ENCODE results near the gene SLC15A1.
A peak's percentile ranks its signal among the peaks of the same experiment; 100 is the strongest.

Gene SLC15A1

GRCh38 chr13:98706446-98707110, 45.9 kb downstream of the SLC15A1 start:
- no peak for DNase-seq (ENCODE audit: low read depth)

DNA sequence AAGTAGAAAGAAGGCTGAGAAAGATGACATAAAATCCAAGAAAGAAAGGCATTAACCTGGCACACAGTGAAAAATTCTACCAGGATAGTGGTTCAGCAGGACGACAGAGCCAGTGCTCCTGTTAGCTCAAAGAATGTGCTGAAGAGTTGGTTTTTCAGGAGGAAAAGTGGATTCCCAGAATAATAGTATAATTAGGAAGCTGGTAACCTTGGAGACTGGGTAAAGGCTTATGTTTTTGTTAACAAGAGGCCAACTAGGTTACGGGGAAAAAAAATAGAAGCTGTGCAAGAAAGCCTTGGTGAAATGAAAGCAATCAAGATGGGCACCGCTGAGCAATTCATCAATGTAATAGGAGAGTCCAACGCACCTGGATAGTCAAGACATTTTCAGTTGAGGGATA, 54.7 kb downstream of the SLC15A1 start:
- DNase-seq (ENCODE audit: low read depth) = no peak

- DNase-seq (ENCODE audit: low read depth) = no peak
Measured at GRCh38 chr13:98693756-98694155, 58.7 kb downstream of the SLC15A1 start.

- DNase-seq (ENCODE audit: low read depth) = no peak
Measured at GRCh38 chr13:98691360-98691759, 61.1 kb downstream of the SLC15A1 start.

- no peak for DNase-seq (ENCODE audit: low read depth)
Measured at GRCh38 chr13:98690348-98691022, 62.0 kb downstream of the SLC15A1 start.

DNA sequence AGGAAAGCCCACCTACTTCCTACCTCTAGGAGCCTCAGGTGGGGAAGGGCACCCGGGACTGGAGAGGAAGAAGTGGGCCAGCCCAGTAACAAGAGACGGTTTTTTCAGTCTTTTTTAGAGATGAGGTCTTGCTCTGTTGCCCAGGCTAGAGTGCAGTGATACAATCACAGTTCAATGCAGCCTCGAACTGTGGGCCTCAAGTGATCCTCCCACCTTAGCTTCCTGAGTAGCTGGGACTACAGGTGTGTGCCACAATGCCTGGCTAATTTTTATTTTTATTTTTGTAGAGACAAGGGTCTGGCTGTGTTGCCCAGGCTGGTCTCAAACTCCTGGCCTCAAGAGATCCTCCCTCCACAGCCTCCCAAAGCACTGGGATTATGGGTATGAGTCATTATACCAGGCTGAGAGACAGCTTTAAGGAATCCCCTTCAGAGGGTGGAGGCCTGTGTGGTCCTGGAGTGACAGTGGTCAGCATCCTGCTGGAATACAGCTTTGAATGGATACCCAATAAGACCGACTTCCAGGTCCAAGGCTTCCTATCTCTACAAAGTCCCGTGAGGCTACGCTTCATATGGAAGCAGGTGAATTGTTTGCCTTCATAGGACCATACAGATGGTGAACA, 63.0 kb downstream of the SLC15A1 start:
- DNase-seq (ENCODE audit: low read depth) = no peak

- DNase-seq (ENCODE audit: low read depth) = no peak
Measured at GRCh38 chr13:98688373-98688772, 64.1 kb downstream of the SLC15A1 start.

DNA sequence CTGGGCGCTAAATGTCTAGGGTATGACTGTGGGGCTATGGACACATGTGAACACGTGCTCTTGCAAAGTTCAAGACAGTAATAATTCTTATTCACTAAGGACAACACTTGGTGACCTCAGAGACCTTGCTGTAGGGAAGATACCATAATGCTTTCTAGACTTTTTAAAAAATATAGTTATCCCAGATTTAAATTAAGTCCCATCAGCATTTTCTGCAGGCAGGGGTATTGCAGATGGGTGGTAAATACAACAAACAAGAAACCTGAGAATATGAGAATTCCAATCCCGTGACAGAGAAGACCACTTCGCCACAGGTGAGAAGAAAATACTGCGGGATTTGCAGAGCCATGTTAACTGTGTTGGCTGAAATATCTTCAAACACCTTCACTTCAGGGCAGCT, 65.2 kb downstream of the SLC15A1 start:
- no peak for DNase-seq (ENCODE audit: low read depth)

DNA sequence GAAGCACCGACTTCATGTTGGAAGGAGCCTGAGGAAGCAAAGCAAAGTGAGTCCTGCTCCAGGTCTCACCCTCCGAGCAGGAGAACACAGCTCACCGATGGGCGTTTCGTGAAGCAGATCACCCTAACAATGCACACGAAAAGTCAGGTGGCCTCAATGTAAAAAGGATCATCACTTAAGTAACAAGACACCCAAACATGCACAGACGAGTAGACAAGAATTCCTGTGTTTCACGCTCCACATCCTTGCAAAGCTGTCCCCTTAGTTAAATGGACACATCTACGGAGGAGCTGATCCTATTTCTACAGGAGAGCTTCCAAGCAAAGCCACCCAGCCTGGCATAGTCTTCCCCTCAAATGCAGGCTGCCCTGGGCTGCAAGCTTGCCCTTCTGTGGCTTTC, 66.2 kb downstream of the SLC15A1 start:
- no peak for DNase-seq (ENCODE audit: low read depth)

GRCh38 chr13:98685146-98685545, 67.3 kb downstream of the SLC15A1 start:
- no peak for DNase-seq (ENCODE audit: low read depth)

GRCh38 chr13:98681049-98681448, 71.4 kb downstream of the SLC15A1 start:
- DNase-seq (ENCODE audit: low read depth) = no peak

DNA sequence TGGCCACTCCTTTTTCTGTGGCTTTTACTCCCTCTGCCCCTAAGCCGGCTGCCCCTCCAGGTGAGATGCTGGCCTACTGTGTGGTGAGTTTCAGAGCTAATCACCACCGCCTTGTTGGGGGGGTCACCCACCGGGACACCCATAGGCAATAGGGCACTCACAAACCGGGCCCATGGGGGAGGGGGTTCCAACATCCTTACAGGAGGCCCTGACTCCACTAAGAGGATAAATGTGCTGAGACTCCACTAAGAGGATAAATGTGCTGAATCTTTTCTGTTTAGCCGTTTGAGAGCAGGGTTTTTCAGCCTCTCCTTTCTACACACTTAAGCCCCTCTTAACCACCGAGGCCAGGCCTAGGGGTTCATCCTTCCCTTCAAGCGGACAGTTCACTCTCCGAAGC, 73.7 kb downstream of the SLC15A1 start:
- no peak for DNase-seq (ENCODE audit: low read depth)

GRCh38 chr13:98677398-98677797, 75.1 kb downstream of the SLC15A1 start:
- DNase-seq (ENCODE audit: low read depth) = no peak

DNA sequence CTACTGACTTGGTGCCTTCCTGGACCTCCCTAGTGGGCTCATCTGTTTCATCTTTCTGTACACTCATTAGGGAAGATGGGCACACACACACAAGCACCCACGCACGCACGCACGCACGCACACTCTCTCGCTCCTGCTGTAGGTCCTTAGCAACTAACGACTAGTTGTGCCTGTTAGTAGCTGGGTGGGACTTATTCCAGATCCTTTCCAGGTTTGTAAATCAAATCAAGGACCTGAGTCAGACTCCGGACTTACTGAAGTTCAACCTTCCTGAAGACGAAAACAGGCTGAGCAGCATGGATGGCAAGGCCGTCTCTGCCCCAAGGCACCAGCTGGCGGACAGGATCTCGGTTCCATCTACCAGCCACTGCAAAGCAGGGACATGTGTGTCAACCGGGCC, 76.2 kb downstream of the SLC15A1 start:
- no peak for DNase-seq (ENCODE audit: low read depth)

DNA sequence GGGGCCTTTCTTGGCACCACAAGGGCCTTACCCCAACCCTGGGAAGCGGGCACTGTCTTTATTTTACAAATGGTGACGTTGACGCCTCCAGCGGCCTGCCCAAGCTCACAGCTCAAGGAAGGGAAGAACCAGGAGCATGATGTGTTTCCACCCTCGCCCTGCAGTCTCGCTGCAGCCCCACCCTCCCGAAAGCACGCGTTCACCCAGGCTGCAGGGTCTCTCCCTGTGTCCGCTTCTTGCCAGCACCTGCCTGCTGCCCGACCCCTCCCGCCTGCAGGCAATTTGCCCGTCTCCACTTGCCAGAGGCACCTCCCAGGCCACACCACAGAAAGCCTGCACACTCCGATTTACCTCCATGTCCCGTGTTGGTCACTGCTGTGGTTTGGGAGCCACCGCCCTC, 76.6 kb downstream of the SLC15A1 start:
- no peak for DNase-seq (ENCODE audit: low read depth)

GRCh38 chr13:98675066-98675465, 77.4 kb downstream of the SLC15A1 start:
- no peak for DNase-seq (ENCODE audit: low read depth)

DNA sequence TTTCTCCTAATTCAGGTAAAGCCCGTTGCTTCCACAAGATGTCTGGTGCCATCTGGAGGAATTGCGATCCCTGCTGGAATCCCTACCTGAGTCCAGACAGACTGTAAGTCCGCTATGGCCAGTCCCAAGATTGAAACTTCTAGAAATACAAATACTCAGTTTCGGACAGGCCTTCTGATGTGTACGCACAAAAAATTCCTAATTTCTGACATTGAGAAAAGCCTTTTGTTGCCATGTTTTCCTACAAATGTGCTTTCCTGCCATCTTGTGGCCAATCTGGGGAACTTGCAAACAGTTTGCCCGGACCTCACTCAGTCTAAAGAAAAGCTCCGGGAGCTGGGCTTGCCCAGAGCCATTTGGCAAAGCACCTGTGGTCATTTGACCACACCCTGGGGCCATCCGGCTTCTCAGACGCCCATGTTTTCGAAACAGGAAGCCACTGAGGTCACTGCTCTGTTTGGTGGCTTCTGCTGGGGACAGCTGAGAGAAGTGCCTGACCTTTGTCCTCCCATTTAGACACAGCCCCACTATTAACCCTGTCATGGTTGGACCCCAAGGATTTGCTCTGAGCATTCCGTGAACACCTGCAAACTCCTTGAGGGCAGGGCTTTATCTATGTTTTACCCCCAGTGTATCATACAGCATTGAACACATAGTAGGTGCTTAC, 79.4 kb downstream of the SLC15A1 start:
- DNase-seq (ENCODE audit: low read depth) = peak; percentile 11

GRCh38 chr13:98668155-98668554, 84.3 kb downstream of the SLC15A1 start:
- DNase-seq (ENCODE audit: low read depth) = no peak

GRCh38 chr13:98665638-98665995, 86.9 kb downstream of the SLC15A1 start:
- no peak for DNase-seq (ENCODE audit: low read depth)

- DNase-seq (ENCODE audit: low read depth) = no peak
Measured at GRCh38 chr13:98664924-98665637, 87.4 kb downstream of the SLC15A1 start.

- no peak for DNase-seq (ENCODE audit: low read depth)
Measured at GRCh38 chr13:98664510-98664909, 88.0 kb downstream of the SLC15A1 start.

- DNase-seq (ENCODE audit: low read depth) = peak; percentile 47
Measured at GRCh38 chr13:98664047-98664446, 88.4 kb downstream of the SLC15A1 start.
